CD8-positive, alpha-beta memory T cell (primary cell): ENCODE results near the gene KRABD2. TPM values are rescaled to one million over a fixed set of nuclear protein-coding genes. Genes with fewer than 3 reads are reported as not detected.

ENCODE experiments used
- polyA plus RNA-seq: library from polyadenylated mRNA; unstranded; fragments of 300-500 nt; fragmentation: Illumina TruSeq; gene quantifications from one replicate; pipeline ENCODE4 v1.2.3, GENCODE V29; 2021
- total RNA-seq, 2 experiments: library from RNA; stranded (reverse); gene quantifications; one replicate each; pipeline ENCODE4 v1.2.3, GENCODE V29; 2021

KRABD2 gene

Other genes starting within 250 kb of the KRABD2 start
- 10 to 100 TPM; 26.5 to 35.8 TPM for gene PER1, start 224.3 kb downstream of the KRABD2 start, total RNA-seq
- 12.1 TPM for gene PER1, start 224.3 kb downstream of the KRABD2 start, polyA plus RNA-seq
- gene VAMP2, start 213.8 kb downstream of the KRABD2 start, total RNA-seq = 10 to 100 TPM; 38.3 to 41.0 TPM
- gene VAMP2, start 213.8 kb downstream of the KRABD2 start, polyA plus RNA-seq = 98.3 TPM
- gene TMEM107, start 200.3 kb downstream of the KRABD2 start, total RNA-seq = 10 to 100 TPM; 21.3 to 22.4 TPM
- 50.7 TPM for gene TMEM107, start 200.3 kb downstream of the KRABD2 start, polyA plus RNA-seq
- gene BORCS6, start 186.5 kb downstream of the KRABD2 start, total RNA-seq = 1 to 10 TPM; 8.1 to 8.8 TPM
- gene BORCS6, start 186.5 kb downstream of the KRABD2 start, polyA plus RNA-seq = 30.0 TPM
- gene AURKB, start 166.1 kb downstream of the KRABD2 start, total RNA-seq = 10 to 100 TPM; 88.1 to 94.4 TPM
- gene AURKB, start 166.1 kb downstream of the KRABD2 start, polyA plus RNA-seq = 0.63 TPM
- gene CTC1, start 128.6 kb downstream of the KRABD2 start, total RNA-seq = 10 to 100 TPM; 69.2 to 70.2 TPM
- 36.8 TPM for gene CTC1, start 128.6 kb downstream of the KRABD2 start, polyA plus RNA-seq
- 100 to 1,000 TPM; 167 to 168 TPM for gene PFAS, start 127.4 kb downstream of the KRABD2 start, total RNA-seq
- 17.7 TPM for gene PFAS, start 127.4 kb downstream of the KRABD2 start, polyA plus RNA-seq
- gene RANGRF, start 88.0 kb downstream of the KRABD2 start, total RNA-seq = 10 to 100 TPM; 66.2 to 71.1 TPM
- 81.7 TPM for gene RANGRF, start 88.0 kb downstream of the KRABD2 start, polyA plus RNA-seq
- 1 to 10 TPM; 2.8 to 3.7 TPM for gene SLC25A35, start 81.3 kb downstream of the KRABD2 start, total RNA-seq
- 1.7 TPM for gene SLC25A35, start 81.3 kb downstream of the KRABD2 start, polyA plus RNA-seq
- not detected for gene ARHGEF15, start 66.5 kb downstream of the KRABD2 start, total RNA-seq
- gene ARHGEF15, start 66.5 kb downstream of the KRABD2 start, polyA plus RNA-seq = not detected
- gene ODF4, start 36.9 kb downstream of the KRABD2 start, total RNA-seq = not detected
- not detected for gene ODF4, start 36.9 kb downstream of the KRABD2 start, polyA plus RNA-seq
- 1,000 to 10,000 TPM; 2,453 to 2,522 TPM for gene RPL26, start 6.5 kb upstream of the KRABD2 start, total RNA-seq
- gene RPL26, start 6.5 kb upstream of the KRABD2 start, polyA plus RNA-seq = 1,507 TPM
- gene RNF222, start 21.1 kb upstream of the KRABD2 start, total RNA-seq = not detected
- gene RNF222, start 21.1 kb upstream of the KRABD2 start, polyA plus RNA-seq = 0.18 TPM
- 10 to 100 TPM; 50.6 to 57.1 TPM for gene NDEL1, start 59.2 kb upstream of the KRABD2 start, total RNA-seq
- gene NDEL1, start 59.2 kb upstream of the KRABD2 start, polyA plus RNA-seq = 66.6 TPM